Measurements from ENCODE around the gene LHX2.

The LHX2 gene

GRCh38 chr9:124013309-124014210, 2.0 kb downstream of the LHX2 start:
- no peak for DNase-seq (ENCODE audit: low read depth in 2 of 2)

- no peak for DNase-seq (ENCODE audit: low read depth in 2 of 2)
Observed at GRCh38 chr9:124014211-124014955, 2.8 kb downstream of the LHX2 start.

GRCh38 chr9:124014956-124015660, 3.5 kb downstream of the LHX2 start:
- no peak for DNase-seq (ENCODE audit: low read depth in 2 of 2)

GRCh38 chr9:124015661-124016131, 4.1 kb downstream of the LHX2 start:
- DNase-seq (ENCODE audit: low read depth in 2 of 2), result no peak

- no peak for DNase-seq (ENCODE audit: low read depth in 2 of 2)
Observed at GRCh38 chr9:124016175-124017050, 4.8 kb downstream of the LHX2 start.

GRCh38 chr9:124017051-124017928, 5.7 kb downstream of the LHX2 start:
- DNase-seq (ENCODE audit: low read depth in 2 of 2), result no peak

- no peak for DNase-seq (ENCODE audit: low read depth in 2 of 2)
Observed at GRCh38 chr9:124017929-124018729, 6.6 kb downstream of the LHX2 start.

GRCh38 chr9:124018730-124019697, 7.4 kb downstream of the LHX2 start:
- DNase-seq (ENCODE audit: low read depth in 2 of 2), result no peak

- DNase-seq (ENCODE audit: low read depth in 2 of 2), result no peak
Observed at GRCh38 chr9:124019771-124020519, 8.4 kb downstream of the LHX2 start.

- DNase-seq (ENCODE audit: low read depth in 2 of 2), result no peak
Observed at GRCh38 chr9:124020520-124021384, 9.2 kb downstream of the LHX2 start.

GRCh38 chr9:124021385-124021769, 9.8 kb downstream of the LHX2 start:
- DNase-seq (ENCODE audit: low read depth in 2 of 2), result no peak

- DNase-seq (ENCODE audit: low read depth in 2 of 2), result no peak
Observed at GRCh38 chr9:124022201-124023121, 10.9 kb downstream of the LHX2 start.

- no peak for DNase-seq (ENCODE audit: low read depth in 2 of 2)
Observed at GRCh38 chr9:124024107-124024506, 12.5 kb downstream of the LHX2 start.

GRCh38 chr9:124029617-124030016, 18.0 kb downstream of the LHX2 start:
- no peak for DNase-seq (ENCODE audit: low read depth in 2 of 2)

- no peak for DNase-seq (ENCODE audit: low read depth in 2 of 2)
Observed at GRCh38 chr9:124030969-124031451, 19.4 kb downstream of the LHX2 start.
